ENCODE results near the gene AMN.
A peak's percentile ranks its signal among the peaks of the same experiment; 100 is the strongest.

Gene AMN

GRCh38 chr14:102929241-102930137 lies 7.0 kb downstream of the AMN start:
- no peak for DNase-seq

GRCh38 chr14:102930138-102930752 lies 7.8 kb downstream of the AMN start:
- DNase-seq, result peak; percentile 52 to 69

GRCh38 chr14:102930753-102931579 lies 8.5 kb downstream of the AMN start:
- no peak for DNase-seq

- DNase-seq, result no peak
Measured at GRCh38 chr14:102931580-102932285, 9.3 kb downstream of the AMN start.

- no peak for DNase-seq
Measured at GRCh38 chr14:102932484-102933248, 10.2 kb downstream of the AMN start.

GRCh38 chr14:102933618-102934231 lies 11.3 kb downstream of the AMN start:
- no peak for DNase-seq

GRCh38 chr14:102935756-102936155 lies 13.3 kb downstream of the AMN start:
- no peak for DNase-seq

GRCh38 chr14:102937331-102938175 lies 15.1 kb downstream of the AMN start:
- no peak for DNase-seq

- DNase-seq, result no peak
Measured at GRCh38 chr14:102938191-102938590, 15.7 kb downstream of the AMN start.

- DNase-seq, result no peak
Measured at GRCh38 chr14:102939329-102939728, 16.9 kb downstream of the AMN start.

- no peak for DNase-seq
Measured at GRCh38 chr14:102939820-102940561, 17.5 kb downstream of the AMN start.

- DNase-seq, result no peak
Measured at GRCh38 chr14:102940729-102941362, 18.4 kb downstream of the AMN start.

GRCh38 chr14:102941419-102942011 lies 19.1 kb downstream of the AMN start:
- no peak for DNase-seq

GRCh38 chr14:102942069-102942468 lies 19.6 kb downstream of the AMN start:
- no peak for DNase-seq

GRCh38 chr14:102943454-102943853 lies 21.0 kb downstream of the AMN start:
- no peak for DNase-seq

GRCh38 chr14:102943979-102944378 lies 21.5 kb downstream of the AMN start:
- no peak for DNase-seq

GRCh38 chr14:102944448-102945330 lies 22.2 kb downstream of the AMN start:
- DNase-seq, result no peak
